ENCODE data around the gene AGBL1.

Gene AGBL1

DNA sequence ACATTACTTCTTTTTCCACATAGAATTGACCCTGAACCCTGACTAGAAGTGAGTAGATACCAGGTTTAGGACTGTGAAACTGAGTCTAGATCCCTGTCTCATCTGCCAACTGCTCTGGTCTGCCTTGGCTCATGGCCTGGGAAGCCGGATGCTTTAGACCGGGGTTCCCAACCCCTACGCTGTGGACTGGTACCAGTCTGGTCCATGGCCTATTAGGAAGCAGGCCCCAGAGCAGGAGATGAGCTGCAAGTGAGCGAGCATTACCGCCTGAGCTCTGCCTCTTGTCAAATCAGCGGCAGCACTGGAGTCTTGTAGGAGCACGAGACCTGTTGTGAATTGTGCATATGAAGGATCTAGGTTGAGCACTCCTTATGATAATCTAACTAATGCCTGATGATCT is 734.2 kb downstream of the AGBL1 start:
- no peak for DNase-seq (ENCODE audit: low read depth)

DNA sequence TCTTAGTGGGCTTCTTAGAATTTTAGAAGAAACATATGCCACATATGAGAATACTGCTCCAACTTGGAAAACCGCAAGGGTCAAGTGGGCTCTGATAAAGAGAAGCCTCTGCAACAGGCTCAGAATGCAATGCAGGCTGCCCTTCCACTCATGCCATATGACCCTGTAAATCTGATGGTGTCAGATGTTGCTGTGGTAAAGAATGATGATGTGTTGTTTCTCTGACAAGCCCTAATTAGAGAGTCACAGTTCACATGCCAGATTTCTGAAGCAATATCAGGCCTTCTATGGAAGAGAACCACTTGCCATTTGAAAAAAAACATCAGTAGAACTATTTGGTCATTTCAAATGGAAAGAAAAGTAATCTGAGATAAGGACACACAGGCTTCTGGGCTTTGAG is 749.6 kb downstream of the AGBL1 start:
- no peak for DNase-seq (ENCODE audit: low read depth)

DNA sequence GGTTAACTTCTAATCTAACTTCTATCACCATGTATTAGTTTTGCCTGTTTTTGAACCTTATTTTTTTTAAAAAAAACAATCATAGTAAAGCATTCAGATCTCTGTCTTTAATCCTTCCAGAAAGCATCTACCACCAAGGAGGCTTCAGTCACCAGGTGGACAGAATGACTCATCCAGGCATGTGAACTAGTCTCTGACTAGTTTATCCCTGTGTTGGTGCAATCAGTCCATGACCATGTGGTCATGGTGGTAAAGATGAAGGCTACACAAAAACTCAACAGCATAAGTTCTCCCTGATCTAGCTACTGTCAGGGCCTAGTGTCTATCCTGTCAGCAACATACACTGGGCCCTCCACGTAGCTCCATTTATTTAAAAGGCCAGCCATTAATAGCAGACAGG is 750.6 kb downstream of the AGBL1 start:
- no peak for DNase-seq (ENCODE audit: low read depth)

DNA sequence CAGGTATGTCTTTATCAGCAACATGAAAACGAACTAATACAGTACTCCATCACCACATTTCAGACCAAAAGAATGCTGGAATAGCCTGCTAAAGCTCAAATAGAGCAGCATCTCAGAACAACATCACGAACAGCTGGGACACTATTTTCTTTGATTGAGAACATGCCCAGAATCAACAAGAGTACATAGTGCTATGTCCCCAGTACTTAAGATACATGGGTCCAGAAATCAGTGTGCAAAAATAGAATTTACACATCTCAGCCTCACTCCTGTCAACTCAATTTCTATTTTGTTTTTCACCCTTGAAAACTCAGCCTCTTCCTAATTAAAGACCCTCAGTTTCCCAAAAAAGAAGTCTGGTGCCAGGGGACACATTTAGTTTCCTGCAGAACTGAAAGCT is 753.9 kb downstream of the AGBL1 start:
- no peak for DNase-seq (ENCODE audit: low read depth)

DNA sequence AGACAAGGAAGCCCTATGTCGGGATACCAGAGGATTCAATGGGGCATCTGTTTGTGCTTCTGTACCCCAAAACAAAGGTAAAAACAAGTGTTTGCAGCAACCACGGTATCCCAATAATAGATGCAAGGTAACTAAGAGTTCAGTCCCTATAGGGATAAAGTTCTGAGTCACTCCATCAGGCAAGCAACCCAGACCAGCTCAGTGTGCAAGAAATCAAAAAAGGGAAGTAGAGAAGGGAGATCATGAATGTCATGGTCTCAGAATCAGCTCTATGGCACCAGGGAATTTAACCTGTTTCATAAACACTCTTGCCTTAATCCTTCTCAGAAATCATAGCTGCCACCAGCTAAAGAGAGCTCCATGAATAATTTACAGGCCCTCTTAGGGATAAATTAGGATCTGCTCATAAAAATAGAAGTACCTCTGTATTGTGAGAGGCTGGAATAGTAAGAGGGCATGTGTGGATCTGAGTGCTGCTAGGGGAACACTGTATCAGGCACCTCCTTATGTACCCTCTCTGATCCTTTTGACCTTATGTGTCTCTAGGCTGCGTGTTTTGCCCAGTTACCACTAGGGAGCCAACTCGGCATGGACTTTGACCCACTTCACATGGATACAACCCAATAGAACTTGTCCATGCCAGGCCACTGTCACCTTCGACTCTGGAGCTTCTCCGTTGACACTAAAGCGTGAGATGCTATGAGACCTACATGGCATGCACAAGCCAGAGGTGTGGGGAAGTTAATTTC is 754.6 kb downstream of the AGBL1 start:
- no peak for DNase-seq (ENCODE audit: low read depth)

DNA sequence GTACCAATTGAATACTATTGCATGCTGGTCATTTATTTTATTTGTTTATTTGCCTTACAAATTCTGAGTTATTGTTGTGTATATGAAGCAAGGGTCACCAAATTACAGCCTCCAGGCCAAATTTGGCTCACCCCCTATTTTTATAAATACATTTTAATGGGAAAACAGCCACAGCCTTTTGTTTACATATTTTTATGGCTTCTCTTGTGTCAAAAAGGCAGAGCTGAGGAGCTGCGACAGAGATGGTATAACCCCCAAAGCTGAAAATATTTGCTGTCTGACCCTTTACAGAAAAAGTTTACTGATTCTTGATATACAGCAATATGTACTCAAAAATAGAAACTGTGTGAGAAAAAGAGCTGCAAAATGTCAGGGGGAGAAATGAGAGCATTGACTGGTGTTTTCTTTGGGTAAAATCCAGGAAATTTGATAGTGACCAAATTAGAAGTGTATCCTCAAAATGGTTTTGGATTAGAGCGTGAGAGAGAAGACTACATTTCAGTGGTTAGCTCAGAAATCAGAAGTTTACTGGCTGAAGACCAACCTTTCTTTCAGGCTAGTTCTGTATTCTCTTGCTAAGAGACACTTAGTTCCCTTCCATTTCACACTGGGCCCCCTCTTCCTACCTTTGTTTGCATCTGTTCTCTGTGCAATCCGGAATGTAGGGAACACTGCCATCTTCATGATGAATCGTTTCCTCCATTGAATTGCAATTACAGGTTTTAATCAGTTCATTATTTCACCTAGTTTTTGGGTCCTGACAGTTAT is 757.8 kb downstream of the AGBL1 start:
- no peak for DNase-seq (ENCODE audit: low read depth)

DNA sequence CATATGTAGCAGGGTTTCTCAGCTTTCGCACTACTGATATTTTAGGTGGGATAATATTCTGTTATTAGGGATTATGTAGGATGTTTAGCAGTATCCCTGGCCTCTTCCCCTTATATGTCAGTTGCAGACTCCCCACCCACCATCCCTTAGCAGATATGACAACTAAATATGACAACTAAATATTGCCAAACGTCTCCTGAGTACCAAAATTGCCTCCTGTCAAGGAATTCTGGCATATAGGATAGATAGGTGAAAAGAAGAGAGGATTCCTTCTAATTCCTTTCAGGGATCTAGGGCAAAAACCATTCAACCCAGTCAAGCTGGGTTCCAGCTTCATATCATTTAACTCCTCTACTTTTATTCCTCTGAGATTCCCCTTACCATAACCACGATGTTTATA is 759.8 kb downstream of the AGBL1 start:
- DNase-seq (ENCODE audit: low read depth) = no peak

DNA sequence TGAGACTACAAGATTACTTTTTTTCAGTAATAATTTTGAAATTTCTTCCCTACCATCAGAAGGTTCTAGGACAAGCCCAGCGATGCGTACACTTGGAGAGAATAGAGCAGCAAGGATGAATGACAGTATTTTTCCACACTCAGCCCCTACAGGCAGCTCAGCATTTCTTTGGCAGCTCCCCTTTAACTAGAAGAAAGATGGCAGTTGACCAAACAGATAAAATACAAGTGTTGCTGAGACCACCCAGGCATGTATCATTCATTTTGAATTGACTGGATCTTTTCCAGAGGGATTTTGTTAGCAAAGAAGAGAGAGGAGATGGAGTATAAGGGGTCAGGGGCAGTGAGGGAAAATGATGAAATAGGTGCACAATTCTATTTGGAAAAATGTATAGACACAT is 761.3 kb downstream of the AGBL1 start:
- DNase-seq (ENCODE audit: low read depth) = no peak

DNA sequence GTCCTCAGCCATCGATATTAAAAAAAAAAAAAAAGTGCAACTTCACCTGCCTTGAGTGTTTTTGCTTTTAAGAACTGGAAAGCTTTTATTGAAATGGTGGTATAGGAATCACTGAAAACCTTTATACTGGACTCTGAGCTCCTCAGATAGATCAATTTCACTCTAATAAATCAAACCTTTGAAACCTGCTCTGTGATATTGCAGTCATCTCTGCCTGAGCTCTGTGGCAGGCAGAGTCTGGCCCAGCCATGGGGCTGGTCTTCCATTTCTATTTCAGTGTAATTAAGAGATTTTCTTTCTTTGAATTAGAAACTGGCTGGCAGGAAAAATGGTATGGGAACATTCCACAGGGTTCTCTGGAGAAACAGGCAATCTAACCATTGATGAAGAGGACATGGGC is 762.5 kb downstream of the AGBL1 start:
- DNase-seq (ENCODE audit: low read depth) = no peak

DNA sequence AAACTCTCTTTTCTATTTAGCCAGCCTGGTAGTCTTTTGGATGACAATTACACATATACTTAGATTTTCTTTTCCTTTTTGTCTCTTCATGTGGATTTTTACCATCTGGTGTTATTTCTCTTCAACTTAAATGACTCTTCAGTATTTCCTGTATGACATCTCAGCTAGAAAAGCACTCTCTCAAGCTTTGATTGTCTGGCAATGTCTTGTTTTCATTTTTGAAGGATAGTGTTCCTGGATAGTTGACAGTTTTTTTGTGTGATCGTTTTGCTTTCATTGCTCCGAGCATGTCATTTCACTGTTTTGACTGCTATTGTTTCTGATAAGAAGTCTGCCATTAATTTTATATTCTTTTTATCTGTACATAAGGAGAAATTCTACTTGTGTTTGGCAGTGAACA is 766.4 kb downstream of the AGBL1 start:
- no peak for DNase-seq (ENCODE audit: low read depth)

DNA sequence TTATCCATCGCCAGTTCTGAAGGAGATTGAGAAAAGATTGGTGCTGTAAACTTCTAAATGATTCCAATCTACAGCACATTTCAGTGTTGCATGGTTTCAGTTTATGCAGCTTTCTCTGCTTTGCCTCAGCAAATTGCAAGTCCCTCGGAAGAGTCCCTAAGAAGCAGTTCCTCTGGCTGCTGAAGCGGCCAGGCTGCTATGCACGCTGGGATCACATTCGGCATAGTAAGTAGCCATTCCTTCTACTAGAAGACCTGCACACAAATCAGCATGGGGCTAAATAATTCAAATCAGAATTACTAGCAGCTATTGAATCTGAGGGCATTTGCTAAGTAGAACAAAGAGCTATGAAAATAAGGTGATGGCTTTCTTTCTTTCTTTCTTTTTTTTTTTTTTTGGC is 769.5 kb downstream of the AGBL1 start:
- DNase-seq (ENCODE audit: low read depth) = no peak

DNA sequence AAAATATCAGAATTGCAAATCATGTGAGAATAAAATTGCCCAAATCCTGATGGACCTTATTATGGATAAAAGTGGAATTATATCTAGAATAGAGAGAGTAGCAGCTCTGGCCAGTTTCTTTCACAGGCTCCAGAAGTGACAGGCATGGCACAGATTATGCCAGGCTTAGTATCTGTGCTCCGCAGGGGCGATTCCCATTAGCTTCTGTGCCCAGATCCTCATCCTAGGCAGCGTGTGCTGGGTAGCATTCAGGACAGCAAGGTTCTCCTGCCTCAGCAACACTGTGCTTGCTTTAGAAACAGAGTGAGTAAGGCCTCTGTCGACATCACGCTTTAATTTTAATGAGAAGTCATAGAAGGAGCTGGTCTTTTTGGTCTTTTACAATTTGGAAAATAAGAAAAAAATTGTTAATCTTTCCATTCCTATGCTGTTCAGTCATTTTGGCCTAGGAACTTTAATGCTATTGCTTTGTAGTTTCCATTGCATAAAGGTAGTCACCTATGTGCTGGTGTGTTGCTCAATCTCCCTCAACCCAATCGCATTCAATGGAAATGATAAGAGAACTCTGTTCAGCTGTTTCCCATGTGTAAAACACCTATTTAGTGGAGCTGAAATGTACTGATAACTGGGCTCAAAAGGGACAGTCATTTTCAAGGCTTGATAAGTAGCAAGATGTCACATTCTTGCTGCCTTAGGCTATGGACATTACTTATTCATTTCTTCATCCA is 770.1 kb downstream of the AGBL1 start:
- no peak for DNase-seq (ENCODE audit: low read depth)

DNA sequence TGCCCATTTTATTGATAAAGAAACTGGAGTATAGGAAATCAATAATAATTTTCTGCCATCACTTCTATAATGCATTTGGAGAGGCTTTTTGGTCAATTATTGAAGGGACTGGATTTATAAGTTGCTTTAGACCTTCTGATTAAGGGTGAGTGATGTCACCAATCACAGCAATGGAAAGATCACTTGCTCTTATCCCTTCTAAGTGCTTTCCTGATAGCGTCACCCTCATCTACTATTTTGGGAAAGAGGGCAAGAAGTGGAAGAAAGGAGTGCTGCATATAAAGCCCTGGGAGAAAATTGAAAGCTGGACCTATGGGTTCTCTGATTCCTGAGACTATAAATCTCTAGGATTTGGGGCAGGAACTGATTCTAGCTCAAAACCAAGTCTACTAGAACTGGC is 771.3 kb downstream of the AGBL1 start:
- DNase-seq (ENCODE audit: low read depth) = no peak

DNA sequence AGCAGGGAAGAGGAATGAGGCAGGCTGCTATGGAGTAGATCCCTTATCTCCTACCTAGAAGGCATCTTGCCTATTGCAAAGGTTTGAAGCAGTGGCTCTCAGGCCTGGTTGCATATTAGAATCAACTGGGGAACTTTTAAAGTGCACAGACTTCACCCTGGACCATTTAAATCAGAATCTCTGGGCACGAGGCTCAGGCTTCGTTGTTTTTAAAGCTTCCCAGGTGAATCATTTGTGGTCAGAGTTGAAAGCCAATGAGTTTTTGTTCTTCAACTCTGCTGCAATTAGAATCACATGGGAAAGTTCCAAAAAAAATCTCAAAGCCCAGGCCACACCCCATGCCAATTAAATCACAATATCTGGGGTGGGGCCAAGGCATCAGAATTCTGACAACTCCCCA is 773.1 kb downstream of the AGBL1 start:
- no peak for DNase-seq (ENCODE audit: low read depth)

DNA sequence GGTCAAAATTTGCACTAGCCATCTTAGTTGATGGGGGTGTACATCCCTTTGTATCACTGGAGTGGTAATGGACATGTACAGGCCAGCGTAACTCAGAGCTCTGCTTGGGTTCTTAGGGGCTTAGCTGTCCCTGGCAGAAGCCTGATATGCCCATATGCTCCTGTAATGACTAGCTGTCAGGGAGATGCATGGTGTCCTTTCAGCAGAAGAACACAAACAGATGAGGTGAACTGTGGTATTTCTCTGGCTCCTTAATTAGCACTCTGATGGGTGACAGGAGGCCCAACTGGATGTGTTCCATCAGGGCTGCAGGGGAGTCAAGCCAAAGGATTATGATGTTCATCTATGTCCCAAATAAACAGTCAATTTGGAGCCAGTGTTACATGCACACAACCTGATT is 774.5 kb downstream of the AGBL1 start:
- DNase-seq (ENCODE audit: low read depth) = no peak

DNA sequence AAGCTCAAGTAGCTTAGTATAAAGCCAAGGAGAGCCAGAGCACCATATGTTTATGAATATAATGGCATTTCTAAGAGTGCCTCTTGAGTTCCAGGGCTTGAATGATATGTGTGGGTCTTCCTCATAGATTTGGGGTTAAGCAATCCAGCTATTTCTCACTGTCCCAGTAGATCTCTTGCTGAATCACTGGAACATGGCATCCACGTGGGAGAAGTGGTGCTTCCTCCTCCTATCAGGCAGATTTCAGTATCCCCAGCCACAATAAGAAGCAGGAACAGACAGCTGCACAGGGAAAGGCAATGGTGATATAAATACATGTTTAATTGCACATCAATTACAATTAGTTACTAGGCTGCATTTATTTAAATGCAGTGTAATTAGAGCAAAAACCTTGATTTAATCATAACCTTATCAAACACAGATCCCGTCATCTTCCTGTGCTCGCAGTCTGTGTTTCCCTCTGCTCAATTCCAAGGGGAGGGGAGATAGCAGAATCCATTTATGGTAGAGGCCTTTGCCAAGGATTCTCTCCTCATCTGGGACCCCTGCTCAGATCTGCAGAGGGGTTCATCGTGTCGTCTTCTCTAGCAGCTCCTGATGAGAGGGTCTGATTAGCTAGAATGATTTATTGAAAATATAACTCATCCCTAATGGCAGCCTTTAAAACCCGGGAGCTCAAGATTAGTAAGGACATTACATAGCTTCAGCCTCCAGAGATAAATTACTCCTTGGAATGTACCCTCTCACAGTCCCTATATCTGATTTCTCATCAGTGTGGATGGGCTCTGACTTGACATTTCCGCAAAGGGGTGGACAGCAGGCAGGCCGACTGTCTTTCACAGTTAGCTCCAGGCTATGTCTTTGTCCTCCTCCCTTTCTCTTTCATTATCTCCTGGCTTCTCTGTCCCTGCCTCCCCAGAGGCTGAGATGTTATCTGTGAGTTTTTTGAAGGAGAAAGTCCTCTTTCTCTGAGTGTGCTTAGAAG is 775.9 kb downstream of the AGBL1 start:
- no peak for DNase-seq (ENCODE audit: low read depth)

DNA sequence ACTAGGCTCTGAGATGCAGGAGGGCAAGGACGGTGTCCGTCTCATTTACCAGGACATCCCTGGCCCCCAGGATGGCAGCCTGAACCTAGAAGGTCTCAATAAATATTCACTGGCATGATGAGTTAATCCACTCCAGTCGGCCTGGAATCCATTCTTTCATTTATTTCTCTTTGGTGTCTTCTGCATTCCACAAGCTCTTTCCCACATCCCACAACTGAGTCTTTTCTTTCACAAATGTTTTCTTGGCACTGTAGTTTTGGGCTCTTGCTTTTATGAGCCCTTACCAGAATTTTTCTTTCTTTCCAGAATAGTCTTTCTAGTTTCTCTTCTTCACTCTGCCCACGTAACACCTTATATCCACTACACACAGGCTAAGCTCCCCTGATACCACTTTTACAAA is 778.0 kb downstream of the AGBL1 start:
- no peak for DNase-seq (ENCODE audit: low read depth)

DNA sequence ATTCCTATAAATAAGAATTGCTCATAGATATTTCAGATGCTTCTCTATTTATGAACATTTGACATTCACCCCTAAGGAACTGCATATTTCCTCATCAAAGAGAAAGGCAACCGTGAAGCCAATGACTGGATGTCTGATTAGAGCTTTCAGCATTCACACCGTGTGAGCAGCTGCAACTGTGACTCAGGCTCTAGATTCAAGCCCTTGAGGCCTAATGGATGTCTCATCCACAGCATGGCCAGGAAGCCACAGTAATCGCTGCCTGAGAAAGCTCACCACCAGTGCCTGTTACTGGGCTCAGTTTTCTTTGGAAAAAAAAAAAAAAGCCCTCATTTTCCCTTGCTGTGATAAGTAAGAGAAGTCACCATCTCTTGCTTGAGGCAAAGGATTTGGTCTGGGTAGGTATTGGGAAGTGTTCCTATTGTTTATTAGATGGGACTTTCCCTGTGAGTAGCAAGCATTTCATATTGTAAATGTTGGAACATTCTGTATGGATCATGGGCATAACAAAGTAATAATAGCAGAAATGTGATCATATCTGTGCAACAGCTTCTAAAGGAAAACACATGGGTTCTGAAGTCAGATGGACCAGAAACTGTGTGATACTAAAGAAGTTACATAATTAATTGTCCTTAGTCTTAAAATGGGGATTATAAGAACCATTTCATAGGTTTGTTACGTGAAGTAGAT is 783.7 kb downstream of the AGBL1 start:
- no peak for DNase-seq (ENCODE audit: low read depth)

DNA sequence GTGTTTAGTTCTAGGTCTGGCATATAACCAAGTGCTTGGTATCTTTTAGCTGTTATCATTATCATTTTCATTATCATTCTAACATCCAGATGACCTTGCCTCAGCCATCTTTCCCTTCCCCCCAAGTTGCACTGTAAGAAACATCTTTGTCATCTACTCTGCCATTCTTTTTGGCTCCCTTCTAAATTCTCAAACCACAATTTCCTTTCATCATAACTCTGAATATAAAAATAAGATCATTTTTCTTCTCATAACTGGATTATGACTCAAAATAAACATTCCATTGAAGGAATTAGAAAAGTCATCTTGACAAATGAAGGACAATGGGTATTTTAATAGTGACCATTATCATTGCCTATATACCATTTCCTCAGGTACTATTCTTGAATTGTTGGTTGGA is 786.2 kb downstream of the AGBL1 start:
- no peak for DNase-seq (ENCODE audit: low read depth)

DNA sequence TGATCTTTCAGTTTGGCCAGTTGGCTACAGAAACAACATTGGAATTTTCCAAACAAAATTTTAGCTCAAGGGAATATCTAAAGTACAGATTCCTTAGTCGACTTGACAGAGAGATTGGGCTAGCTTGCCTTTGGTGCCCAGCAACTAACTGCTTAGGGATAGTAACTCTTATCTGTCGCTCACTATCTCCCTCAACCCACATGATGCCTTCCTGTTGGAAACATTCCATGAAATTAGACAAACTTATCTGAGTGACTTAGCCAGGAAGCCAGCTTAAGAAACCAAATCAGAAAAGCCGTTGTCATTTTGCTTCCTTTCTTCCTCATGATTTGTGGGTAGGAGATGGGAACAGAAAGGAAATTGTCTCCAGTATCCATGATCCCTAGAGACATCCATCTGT is 791.2 kb downstream of the AGBL1 start:
- no peak for DNase-seq (ENCODE audit: low read depth)

DNA sequence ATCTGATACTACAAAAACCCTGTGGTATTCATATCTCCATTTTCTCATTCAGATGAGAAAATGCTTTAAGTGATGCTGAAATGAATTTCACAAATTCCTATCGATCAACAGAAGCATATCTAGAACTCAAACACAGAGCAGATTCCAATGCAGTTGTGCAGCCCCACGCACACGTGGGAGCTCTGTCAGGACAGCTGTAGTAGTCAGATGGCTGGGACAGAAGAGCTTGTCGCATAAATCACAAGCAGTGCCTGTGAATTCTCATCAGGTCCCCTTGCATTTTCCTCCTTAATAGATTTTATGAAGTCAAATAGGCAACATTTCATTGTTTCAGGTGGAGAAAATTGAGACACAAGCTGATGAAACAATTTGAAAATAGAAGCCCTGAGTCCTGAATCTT is 792.3 kb downstream of the AGBL1 start:
- DNase-seq (ENCODE audit: low read depth) = no peak
